Skeletal muscle cell (primary cell): ENCODE results near the gene NACAD.

Experiments
- DNase-seq: peaks from one replicate; pipeline ENCODE4 v3.0.0-alpha.2; 2010; ENCODE audit warnings: low read depth
- H3K4me3 ChIP-seq: 2 replicates; pipeline ENCODE4 v1.5.1; 2011; ENCODE audit warnings: low read depth, mild to moderate bottlenecking, control low read depth, low read length, moderate library complexity

Gene NACAD

DNA sequence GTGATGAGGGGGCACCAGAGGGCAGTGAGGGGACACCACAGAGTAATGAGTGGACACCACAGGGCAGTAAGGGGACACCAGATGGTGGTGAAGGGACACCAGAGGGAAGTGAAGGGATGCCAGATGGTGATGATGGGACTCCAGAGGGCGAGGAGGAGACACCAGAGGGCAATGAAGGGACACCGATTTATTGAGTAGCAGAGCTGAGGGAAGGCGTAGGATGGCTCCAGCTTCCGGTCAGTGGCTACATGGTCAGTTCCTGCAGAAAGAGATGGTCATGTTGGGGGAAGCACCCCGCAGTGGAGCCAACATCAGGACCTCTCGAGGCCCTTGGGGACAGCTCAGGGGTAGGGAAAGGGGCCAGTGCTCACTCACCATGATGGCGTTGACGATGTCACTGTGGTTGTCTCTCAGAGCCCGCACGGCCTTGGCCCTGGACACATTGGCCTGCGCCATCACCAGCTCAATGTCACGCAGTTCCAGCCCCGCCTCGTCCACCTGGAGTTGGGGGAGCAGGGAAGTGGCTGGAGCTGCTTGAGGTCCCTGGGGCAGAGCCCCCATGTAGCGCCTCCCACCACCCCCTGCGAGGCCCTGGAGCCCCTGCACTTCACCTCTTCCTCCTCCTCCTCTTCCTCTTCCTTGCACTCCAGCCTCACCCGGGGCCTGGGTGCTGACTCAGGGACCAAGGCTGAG is 8.4 kb downstream of the NACAD start:
- DNase-seq = no peak
- no peak overlapping the region for H3K4me3 ChIP-seq

DNA sequence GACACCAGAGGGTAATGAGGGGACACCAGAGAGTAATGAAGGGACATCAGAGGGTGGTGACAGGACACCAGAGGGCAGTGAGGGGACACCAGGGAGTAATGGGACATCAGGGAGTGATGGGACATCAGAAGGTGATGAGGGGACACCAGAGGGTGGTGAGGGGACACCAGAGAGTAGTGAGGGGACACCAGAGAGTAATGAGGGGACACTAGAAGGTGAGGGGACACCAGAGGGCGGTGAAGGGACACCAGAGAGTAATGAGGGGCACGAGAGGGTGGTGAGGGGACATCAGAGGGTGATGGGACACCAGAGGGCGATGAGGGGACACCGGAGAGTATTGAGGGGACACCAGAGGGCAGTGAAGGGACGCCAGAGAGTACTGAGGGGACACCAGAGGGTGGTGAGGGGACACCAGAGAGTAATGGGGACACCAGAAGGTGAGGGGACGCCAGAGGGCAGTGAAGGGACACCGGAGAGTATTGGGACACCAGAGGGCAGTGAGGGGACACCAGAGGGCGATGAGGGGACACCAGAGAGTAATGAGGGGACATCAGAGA is 10.6 kb downstream of the NACAD start:
- no peak overlapping the region for H3K4me3 ChIP-seq
- DNase-seq = no peak

DNA sequence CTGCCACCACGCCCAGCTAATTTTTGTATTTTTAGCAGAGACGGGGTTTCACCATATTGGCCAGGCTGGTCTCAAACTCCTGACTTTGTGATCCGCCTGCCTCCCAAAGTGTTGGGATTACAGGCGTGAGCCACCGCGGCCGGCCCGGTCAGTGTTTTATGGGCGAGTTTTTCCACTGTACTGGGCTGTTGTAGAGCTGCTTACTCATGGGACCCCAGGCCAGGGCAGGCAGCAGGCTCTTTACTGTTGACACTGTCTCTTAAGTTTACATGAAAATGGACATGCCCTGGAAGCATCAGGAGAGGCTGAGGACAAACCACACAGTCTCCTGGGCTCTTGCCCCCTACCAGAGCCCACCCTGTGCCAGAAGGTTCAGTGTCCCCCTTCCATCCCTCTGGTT is 11.2 kb downstream of the NACAD start:
- H3K4me3 ChIP-seq = no peak overlapping the region
- no peak for DNase-seq

DNA sequence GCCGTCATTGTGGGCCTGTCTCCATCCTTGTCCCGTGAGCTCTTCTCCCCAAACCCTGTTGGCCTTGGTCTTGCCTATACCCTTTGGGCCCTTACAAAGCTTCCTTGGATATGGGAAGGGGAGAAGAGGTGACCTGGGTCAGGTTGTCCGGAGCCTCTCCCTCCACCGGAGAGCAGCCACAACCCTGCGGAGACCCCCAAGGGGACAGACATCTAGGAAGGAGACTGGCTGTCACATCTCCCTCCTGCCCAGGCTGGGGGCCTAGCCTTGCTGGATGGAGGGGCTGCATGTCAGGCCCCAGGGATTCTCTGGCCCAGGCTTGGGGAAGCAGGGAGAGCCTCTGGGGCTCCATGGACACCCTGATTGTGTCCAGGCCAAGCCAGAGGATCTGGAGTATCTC is 11.8 kb downstream of the NACAD start:
- DNase-seq = no peak
- H3K4me3 ChIP-seq = no peak overlapping the region

DNA sequence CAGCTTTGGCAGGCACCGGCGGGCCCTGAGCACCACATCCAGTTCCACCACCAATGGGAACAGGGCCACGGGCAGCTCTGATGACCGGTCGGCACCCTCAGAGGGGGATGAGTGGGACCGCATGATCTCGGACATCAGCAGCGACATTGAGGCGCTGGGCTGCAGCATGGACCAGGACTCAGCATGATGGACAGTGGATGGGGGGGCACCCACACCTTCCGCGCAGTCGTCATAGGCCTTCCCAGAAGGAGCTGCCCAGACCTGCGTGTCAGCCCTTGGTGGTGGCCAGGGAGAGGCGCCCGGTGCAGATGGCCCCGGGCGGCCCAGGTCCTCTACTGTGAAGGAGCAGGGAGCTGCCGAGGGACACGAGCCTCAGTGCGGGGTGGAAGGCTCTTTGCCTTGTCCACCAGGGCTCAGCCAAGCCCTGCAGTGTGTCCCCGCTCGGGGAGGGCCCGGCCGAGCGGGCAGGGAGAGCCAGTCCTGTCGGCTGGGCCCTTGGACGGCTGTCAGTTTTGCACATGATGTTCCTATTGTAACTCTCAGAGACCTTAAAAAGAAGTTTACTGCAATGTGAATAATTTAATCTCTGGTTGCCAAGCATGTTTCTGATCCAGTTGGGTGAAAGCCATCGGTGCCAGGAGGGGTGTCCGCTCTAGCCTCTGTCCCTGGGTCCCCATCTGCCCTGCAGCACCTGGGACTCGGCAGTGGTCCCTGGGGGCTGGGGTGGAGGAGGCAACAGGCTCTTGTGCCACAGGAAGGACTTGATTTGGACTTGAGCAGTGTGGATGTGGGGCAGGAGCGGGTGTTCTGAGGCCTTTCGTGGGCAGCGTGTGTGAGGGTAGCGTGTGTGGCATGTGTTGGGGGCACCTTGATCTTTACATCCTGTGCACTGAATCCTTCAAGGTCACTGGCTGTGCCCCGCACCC is 12.6 kb downstream of the NACAD start:
- H3K4me3 ChIP-seq = no peak overlapping the region
- no peak for DNase-seq

DNA sequence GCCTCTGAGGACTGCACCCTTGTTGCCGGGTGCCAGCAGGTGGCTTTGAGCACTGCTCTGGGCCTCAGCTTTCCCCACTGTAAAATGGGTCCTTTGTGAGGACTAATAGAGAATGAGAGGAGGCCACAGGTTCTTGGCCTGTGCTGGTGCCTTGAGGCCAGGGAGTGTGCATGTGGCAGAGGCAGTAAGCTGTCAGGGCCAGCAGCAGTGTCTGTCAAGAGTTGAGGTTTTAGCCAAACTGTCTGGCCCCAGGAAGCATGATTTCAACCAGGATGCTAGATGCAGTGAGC is 13.5 kb downstream of the NACAD start:
- no peak for DNase-seq
- H3K4me3 ChIP-seq = no peak overlapping the region

DNA sequence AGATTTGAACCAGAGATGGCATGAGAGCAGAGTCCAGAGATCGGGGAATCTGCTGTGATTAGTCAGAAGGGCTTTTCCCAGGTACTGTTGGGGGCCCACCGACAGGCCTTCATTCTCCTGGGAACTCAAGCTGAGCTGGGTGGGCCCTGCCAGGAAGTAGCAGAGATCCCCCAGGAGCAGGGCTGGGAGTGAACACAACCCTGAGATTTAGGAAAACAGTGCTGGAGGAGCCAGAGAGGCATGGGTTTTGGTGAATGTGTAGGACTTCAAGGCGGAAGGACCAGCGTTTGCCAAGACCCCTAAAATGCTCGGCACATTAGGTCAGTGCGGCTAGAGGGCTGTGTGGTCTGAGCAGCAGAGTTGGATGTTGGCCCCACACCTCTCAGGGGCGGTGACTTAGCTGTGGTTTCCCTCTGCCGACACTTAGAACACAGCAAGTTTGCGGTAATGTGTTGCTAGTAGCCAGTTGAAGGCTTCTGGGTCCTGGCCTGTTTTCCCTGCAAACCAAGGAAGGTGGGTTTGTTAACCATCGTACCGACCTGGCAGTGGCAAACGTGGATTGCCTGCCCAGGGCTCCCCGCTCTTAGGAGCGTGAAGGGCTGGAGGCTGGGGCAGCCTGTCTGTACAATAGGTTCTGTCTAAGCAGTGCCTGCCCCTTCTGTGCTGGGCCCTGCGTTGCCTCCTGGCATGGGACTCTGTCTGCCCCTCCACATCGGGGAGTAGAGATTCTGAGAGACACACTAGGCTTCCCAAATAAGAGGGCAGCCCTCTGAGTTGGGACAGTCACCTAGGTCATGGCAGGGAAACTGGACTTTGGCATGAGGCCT is 14.0 kb downstream of the NACAD start:
- DNase-seq = no peak
- H3K4me3 ChIP-seq = no peak overlapping the region

DNA sequence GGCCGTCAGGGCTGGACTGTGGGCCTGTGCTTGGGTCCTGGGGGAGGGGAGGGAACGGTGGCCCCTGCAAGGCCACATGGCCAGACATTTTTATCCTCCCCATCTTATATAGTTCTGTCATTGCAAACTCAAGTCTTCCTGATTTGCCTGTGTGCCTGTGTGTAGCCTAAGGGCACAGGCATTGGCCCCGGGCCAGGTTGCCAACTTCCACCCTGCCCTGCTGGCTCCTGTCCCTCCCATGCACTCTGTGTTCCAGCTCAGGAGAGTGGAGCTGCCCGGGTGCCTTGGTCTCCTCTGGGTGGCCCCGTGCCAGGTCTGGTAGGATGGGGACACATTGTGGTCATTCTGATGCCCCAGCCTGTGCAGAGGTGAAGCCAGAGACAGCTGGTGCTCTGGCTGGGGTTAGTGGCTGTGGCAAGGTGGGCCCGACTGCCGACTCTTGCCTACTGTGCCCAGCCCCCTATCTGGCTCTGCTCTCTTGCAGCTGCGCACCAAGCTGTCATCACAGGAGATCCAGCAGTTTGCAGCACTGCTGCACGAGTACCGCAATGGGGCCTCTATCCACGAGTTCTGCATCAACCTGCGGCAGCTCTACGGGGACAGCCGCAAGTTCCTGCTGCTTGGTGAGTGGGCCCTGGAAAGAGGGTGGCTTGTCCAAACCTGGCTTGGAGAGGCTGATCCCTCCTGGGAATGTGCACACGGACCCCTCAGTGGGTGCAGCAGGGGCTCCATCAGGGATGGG is 14.8 kb downstream of the NACAD start:
- no peak overlapping the region for H3K4me3 ChIP-seq
- no peak for DNase-seq

DNA sequence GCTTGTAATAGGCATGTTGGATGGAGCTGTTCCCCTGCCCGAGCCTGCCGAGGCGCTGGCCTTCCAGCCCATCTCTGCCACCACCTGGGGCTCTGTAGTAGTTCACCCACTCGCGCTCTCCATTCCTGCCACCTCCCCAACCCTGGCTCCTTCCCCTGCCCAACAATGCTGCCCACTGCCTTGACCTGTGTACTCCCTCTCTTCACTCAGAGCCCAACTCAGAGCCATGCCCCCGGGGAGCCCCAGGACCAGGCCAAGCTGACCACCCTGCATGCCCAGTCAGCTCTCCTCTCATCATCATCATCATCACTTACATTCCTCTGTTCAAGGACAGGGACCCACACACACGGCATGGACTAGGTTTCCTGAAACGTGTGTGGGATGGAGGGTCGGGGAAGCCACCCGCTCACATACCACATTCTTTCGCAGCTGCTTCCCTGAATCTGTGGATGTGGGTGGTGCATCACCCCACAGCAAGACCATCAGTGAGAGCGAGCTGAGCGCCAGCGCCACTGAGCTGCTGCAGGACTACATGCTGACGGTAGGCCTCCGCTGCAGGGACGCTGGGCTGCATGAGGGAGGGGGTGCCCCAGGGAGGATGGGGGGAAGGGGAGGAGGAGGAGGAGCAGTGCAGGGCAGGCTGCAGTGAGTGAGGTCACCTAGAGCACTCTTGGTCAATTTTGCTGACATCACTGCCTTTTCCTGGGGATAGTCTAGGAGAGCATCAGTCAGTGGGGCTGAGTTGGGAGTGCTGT is 15.6 kb downstream of the NACAD start:
- no peak for DNase-seq
- H3K4me3 ChIP-seq = no peak overlapping the region

DNA sequence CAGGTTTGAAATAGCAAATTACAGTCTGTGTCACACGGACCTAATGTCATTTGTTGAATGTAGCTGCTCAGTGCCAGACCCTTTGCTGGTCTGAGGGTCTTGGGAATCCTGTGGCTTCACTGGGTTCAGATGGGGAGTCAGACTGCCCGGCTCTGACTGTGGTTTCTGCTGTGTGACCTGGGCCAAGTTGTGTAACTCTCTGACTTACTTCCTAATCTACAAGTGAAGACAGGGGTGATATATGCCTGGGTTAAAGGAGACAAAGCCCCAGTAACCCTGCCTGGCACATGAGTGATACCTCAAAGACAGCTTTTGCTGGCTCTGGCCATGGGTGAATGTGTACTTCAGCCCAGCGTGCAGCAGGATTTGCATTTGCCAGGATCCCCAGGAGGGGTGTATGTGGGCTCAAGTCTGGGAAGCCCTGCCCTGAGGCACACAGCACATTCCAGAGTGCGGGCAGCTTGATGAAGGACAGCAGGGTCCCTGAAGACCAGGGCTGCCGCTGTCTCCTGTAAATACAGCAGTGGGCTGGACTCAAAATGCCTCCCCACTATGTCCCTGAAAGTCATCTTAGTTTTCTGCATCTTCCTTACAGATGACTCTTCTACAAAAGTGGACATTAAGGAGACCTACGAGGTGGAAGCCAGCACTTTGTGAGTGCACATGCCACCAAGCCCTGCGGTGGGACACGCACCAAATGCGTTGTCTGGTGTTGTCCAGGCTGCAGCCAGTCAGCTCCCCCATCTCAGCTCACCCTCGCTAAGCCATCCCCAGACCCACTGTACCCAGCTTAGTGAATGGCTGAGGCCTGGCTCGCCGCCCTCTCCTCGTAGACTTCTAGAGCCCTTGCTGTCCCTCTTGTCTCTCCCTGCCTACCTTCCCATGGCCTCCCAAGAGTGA is 16.4 kb downstream of the NACAD start:
- H3K4me3 ChIP-seq = no peak overlapping the region
- DNase-seq = no peak

DNA sequence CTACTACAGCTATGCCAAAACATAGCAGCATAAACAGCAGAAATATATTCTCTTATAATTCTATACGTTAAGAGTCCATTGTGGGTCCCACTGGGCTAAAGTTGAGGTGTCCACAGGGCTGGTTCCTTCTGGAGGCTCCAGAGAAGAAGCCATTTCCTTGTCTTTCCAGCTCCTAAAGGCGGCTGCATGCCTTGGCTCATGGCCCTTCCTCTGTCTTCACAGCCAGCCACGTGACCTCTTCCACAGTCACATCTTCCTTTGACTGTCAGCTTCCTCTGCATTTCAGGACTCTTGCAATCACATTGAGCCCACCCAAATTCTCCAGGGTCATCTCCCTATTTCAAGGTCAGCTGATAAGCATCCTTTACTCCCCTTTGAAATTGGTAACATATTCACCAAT is 17.2 kb downstream of the NACAD start:
- no peak overlapping the region for H3K4me3 ChIP-seq
- DNase-seq = no peak

DNA sequence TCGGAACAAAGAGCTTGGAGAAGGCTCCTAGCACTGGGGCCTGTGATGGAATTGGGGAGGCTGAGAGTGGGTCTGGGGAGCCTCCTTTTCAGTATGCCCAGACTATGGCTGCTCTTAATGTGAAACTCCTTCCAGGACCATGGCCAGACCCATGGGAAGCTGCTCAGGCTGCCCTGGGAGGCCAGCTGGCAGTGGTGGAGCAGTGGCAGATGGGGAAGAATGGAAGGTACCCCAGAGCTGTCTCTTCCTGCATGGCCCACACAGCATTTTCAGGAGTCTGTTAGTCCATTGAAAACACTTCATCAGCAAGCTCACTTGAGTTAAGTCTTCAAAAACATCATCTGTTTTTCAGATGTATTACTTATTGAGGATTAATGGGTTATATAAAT is 18.5 kb downstream of the NACAD start:
- H3K4me3 ChIP-seq = no peak overlapping the region
- DNase-seq = no peak

DNA sequence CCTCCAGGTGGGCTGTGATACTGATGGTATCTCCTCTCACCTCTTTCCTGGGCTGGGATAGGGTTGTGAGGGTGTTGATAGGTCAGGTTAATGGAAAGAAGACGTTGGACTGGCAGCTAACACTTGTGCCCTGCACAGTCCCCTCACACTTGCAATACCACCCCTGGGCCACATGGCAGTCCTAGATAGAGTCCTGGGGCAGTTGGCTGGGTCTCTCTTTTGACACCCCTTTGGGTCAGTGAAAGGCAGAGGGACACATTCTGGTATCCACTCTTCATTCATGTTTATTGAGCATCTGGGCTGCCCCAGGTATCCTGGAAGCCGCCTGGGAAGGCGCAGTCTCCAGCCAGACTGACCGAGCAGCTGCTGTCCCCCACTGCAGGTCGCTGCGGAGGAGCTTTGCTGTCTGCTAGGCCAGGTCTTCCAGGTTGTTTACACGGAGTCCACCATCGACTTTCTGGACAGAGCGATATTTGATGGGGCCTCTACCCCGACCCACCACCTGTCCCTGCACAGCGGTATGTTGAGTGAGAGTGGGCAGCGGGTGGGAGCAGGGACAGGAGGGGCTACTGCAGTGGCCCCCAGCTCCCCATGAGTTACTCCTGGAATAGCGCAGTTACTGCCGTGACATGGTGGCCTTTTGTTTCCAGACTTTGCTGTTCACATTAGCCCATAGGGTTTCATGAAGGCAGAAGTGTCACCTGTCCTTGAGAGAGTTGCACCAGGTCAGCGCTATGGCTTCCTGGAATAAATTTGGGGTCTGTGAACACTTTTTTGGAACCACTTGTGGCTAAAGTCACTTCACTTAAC is 19.1 kb downstream of the NACAD start:
- no peak overlapping the region for H3K4me3 ChIP-seq
- DNase-seq = no peak

DNA sequence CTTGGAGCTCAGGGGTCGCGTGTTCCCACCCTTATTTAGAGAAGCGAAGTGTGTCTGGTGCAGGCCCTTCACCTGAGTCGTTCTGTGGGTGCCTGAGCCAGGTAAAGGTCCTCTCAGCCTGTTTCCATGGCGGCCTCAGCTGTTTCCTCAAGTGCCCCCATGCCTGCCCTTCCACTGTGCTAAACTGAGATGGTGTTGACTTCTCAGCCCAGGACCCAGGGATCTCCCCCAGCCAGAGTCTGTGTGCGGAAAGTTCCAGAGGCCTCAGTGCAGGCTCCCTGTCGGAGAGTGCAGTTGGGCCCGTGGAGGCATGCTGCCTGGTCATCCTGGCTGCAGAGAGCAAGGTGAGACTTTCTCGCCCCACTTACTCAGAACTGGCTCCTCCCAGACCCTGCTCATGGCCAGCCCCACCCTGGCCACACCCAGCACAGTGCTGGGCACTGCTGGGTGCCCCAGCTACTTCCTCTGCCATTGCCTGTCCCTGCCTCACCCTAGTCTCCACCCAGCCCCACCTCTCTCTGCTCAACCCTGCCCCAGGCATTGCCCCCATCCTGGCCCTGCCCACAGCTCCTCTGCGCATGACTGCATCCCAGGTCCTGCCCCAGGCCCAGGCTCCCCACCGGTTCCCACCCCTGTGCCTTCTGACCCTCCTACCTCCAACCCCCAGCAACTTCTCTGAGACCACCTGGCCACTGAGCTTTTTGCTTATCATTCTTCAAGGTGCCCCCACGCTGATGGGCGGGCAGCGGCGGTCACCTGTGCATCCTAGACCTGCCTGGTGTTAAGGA is 20.3 kb downstream of the NACAD start:
- no peak overlapping the region for H3K4me3 ChIP-seq
- no peak for DNase-seq

DNA sequence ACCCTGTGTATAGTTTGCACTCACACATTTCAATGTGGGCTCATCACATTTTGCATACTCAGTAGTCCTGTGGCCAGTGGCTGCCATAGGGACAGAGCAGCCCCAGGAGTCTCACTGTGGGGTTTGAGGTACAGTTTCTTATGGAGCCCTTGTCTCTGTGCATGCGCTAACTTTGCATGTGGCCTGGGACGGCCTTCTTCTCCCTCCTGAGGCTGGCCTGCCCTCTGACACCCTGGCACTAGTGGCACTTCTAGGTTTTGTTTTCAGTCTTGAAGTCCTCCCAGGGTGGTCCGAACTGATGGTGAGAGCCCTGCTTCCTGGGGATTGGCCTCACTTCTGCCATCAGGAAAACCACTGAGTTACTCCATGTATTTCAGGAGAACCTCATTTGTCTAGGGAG is 21.2 kb downstream of the NACAD start:
- no peak for DNase-seq
- no peak overlapping the region for H3K4me3 ChIP-seq

DNA sequence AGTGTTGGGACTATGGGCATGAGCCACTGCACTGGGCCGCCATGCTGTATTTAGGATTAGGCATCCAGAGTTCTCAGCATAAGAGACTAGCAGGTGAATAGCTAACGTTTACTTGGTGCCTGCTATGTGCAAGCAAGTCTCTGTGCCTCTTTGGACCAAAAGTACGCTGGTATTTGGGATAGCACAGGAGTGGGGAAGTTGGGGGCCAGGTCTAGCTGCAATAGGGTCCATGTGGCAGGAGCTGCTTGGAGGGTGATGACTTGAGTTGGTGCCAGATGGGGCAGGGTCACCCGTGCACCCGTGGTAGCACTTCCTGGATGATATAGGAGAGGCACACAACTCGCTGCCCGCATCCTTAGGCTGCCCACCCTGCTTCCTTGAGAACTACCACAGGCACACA is 22.4 kb downstream of the NACAD start:
- DNase-seq = no peak

More for the DNA sequence above, 22.4 kb downstream of the NACAD start:
- no peak overlapping the region for H3K4me3 ChIP-seq
